KOPT-K1 (cell line): ENCODE data around the gene ANO10.
"Not testable (repeated sequence)": the region's sequence is repeated elsewhere in the genome, so short reads cannot be mapped to it uniquely, and the experiment has no call there.

Experiments
- H3K27ac ChIP-seq: fragments of 200-600 bp; sonication (generic); 2 replicates; pipeline ENCODE4 v1.5.1; 2016; ENCODE audit warnings: antibody characterized with exemption, mild to moderate bottlenecking, low read depth, low read length; ENCODE audit not compliant: poor library complexity, severe bottlenecking
- H3K36me3 ChIP-seq: fragments of 200-600 bp; sonication (generic); 2 replicates; pipeline ENCODE4 v1.5.1; 2017; ENCODE audit warnings: antibody characterized with exemption, mild to moderate bottlenecking, low read length, moderate library complexity; ENCODE audit not compliant: insufficient read depth
- H3K9me3 ChIP-seq: fragments of 200-600 bp; sonication (generic); 2 replicates; pipeline ENCODE4 v1.5.1; 2017; ENCODE audit warnings: antibody characterized with exemption, low read length, mild to moderate bottlenecking; ENCODE audit not compliant: insufficient read depth, poor library complexity, severe bottlenecking

The ANO10 gene

DNA sequence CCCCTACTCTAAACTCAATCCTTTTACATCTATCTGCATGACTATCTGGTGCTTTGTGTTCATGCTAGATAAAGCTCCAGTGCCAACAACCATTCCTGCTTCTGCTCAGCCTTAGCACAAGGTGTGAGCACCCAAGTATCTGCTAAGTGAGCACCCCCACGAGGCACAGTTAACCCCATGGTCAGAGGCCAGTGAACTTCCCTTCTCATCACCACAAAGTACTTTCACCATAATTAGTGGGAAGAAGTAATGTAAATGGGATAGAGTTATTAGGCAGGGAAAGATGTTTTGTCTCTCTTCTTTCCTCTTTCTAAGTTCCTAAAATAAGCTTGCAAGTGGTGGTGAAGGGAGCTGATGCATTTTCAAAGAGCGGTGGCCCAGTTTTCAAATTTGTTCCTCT, 96.4 kb downstream of the ANO10 start:
- Histone ChIP-seq H3K36me3 (no peaks in the 10 kb centered on the region), H3K27ac (no peak overlapping the region), H3K9me3 (no peaks in the 10 kb centered on the region)

DNA sequence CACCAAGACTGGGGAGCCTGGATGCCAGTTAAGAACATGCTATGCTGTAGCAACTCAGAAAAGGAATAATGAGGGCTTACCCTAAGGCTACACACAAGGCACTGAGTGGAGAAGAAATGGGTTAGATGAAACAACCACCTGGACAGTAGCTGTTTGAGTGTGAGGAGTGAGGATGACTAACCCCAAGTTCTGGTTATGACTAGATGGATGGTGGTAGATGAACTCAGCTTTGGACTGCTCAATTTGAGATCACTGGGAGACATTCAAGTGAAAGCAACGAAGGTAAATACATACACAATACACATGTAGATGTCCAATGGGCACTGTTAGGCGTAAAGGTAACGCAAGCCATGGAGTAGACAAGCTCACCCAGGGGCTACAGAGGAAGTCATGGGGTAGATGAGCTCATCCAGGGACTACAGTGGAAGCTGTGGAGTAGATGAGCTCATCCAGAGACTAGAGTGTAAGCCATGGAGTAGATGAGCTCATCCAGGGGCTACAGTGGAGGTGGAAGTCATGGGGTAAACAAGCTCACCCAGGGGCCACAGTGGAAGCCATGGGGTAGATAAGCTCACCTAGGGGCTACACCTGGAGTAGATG, 98.3 kb downstream of the ANO10 start:
- Histone ChIP-seq H3K9me3 (peaks cover 12% of the 10 kb centered on the region), H3K36me3 (no peaks in the 10 kb centered on the region), H3K27ac (no peak overlapping the region)

- Histone ChIP-seq H3K27ac (no peak overlapping the region), H3K9me3 (peaks cover 14% of the 10 kb centered on the region)
These were observed 99.0 kb downstream of the ANO10 start for GRCh38 chr3:43522727-43523362.

GRCh38 chr3:43521941-43522340, 99.9 kb downstream of the ANO10 start:
- H3K27ac ChIP-seq, result no peak overlapping the region
- H3K36me3 ChIP-seq, result no peaks in the 10 kb centered on the region
- H3K9me3 ChIP-seq, result peaks cover 17% of the 10 kb centered on the region

More at GRCh38 chr3:43522727-43523362, 99.0 kb downstream of the ANO10 start:
- no peaks in the 10 kb centered on the region for H3K36me3 ChIP-seq

DNA sequence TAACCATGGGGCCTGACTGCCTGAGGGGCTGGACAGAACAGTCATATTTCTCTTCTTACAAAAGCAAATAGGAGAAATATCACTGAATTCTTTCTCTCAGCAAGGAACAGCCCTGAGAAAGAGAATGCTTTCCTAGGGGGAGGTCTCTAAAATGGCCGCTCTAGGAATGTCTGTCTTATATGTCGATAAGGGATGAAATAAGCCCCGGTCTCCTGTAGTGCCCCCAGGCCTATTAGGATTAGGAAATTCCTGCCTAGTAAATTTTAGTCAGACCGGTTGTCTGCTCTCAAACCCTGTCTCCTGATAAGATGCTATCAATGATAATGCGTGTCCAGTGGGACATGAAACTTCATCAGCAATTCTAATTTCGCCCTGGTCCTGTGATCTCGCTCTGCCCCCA, 103.3 kb downstream of the ANO10 start:
- H3K36me3 ChIP-seq, H3K27ac ChIP-seq: not testable (repeated sequence)
- H3K9me3 ChIP-seq, result peaks cover 17% of the 10 kb centered on the region

DNA sequence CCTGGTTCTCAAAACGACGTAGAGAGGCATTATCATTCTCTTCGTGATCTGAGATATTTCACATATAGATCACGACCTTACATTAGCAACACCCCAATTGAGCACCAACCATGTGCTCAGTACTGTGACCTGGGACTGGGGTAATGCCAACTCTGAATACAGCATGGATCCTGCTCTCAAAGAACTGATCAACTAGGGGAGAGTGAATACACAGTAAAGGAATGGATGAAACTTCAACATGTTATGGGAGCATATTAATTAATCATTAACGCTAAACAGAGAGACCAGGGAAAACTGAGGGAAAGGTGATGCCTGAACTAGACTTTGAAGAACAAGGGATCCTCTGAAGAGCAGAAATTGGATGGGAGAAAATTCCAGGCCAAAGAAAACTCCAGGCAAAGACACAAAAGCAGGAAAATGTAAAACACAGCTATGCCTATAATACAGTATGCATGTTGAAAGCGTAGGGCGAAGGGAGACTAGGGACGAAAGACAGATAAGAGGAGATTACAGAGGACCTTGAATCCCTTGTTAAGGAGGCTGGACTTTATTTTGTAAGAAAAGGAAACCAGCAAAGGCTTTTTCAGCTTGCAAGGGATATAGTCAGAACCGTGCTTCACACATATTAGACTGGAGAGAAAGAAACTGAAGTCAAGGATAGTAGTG, 105.7 kb downstream of the ANO10 start:
- peaks cover 17% of the 10 kb centered on the region for H3K9me3 ChIP-seq
- H3K27ac ChIP-seq, result no peak overlapping the region

GRCh38 chr3:43515208-43515917, 106.4 kb downstream of the ANO10 start:
- peaks cover 17% of the 10 kb centered on the region for H3K9me3 ChIP-seq
- H3K36me3 ChIP-seq, result no peaks in the 10 kb centered on the region
- no peak overlapping the region for H3K27ac ChIP-seq

More for the DNA sequence above, 105.7 kb downstream of the ANO10 start:
- H3K36me3 ChIP-seq, result no peaks in the 10 kb centered on the region

GRCh38 chr3:43512754-43513404, 108.9 kb downstream of the ANO10 start:
- Histone ChIP-seq H3K9me3 (peaks cover 3% of the 10 kb centered on the region), H3K27ac (no peak overlapping the region), H3K36me3 (no peaks in the 10 kb centered on the region)

- Histone ChIP-seq H3K9me3 (no peaks in the 10 kb centered on the region), H3K36me3 (no peaks in the 10 kb centered on the region), H3K27ac (no peak overlapping the region)
These were observed 115.2 kb downstream of the ANO10 start for GRCh38 chr3:43506644-43507043.

DNA sequence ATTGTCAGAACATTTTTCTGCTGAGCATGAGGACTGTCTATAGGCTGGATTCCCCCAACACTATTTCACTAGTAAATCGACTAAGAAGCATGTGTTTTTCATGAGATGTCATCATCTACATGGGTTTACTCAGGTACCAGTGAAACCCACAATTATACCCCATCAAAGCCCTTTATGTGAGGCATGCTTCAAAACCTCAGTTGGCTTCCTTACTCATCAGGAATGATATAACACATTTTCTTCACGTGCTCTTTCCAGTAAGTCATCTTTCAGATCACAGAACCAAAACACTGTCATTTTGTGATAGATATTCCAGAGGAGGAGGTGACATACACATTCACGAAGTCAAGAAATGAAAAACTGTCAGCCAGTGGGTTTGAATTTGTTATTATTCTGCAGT, 116.5 kb downstream of the ANO10 start:
- no peak overlapping the region for H3K27ac ChIP-seq

GRCh38 chr3:43503067-43503728, 118.6 kb downstream of the ANO10 start:
- no peaks in the 10 kb centered on the region for H3K9me3 ChIP-seq
- no peak overlapping the region for H3K27ac ChIP-seq
- H3K36me3 ChIP-seq, result no peaks in the 10 kb centered on the region

More for the DNA sequence above, 116.5 kb downstream of the ANO10 start:
- H3K9me3 ChIP-seq, result no peaks in the 10 kb centered on the region
- no peaks in the 10 kb centered on the region for H3K36me3 ChIP-seq

DNA sequence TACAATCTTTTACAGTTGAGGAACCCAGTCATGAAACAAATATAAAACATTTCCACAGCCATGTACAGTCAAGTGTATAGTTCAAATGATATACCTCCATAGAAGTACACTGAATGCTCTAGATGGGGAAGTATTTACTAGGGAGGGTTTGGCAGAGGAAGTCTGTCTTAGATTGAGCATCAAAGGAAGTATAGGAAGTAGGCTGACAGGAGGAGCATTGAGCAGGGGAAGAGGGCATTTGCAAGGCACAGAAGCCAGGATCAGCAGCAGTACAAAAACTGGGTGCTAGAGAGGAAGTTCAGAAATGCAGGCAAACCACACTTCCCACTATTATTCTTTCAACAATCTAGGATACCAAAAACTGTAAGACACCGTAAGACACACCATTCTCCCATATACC, 122.6 kb downstream of the ANO10 start:
- H3K9me3 ChIP-seq, result no peaks in the 10 kb centered on the region
- no peak overlapping the region for H3K27ac ChIP-seq
- H3K36me3 ChIP-seq, result no peaks in the 10 kb centered on the region

GRCh38 chr3:43497905-43498365, 123.9 kb downstream of the ANO10 start:
- H3K9me3 ChIP-seq, result no peaks in the 10 kb centered on the region
- H3K36me3 ChIP-seq, result no peaks in the 10 kb centered on the region
- no peak overlapping the region for H3K27ac ChIP-seq

DNA sequence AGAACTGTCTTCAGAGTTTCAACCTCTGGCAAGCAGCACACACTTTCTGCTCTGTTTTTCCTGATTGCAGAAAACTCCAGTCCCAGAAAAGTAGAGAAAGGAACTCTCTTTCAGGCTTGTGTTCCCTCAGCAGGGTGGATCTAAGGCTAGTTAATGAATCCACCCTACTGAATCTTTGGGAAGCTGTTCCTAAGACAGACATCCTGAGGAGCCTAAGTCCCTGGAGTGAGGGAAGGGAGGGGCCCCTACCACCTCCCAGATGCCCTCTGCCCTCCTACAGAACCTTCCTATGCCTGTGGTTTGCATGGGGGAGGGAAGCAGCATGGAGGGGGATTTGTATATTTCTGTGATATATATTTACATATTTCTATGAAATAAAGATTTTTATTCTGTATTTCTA, 124.4 kb downstream of the ANO10 start:
- H3K36me3 ChIP-seq, result no peaks in the 10 kb centered on the region
- H3K9me3 ChIP-seq, result no peaks in the 10 kb centered on the region
- no peak overlapping the region for H3K27ac ChIP-seq
